HG02678 (cell line): ENCODE data around the gene KRTAP5-1.

Experiments
- ATAC-seq: cut with Tn5 transposase; IDR thresholded peaks from one replicate; pipeline ENCODE4 v1.9.1; 2021; ENCODE audit warnings: mild to moderate bottlenecking, moderate library complexity; ENCODE audit not compliant: unreplicated experiment

The KRTAP5-1 gene

GRCh38 chr11:1572197-1573076 lies 12.6 kb downstream of the KRTAP5-1 start, which contains the start of gene DUSP8:
TSS of gene DUSP8 (minus strand) at chr11:1572271. CDS start at chr11:1565826, 6,445 bp downstream.
- peak; percentile 59 for ATAC-seq

GRCh38 chr11:1571760-1572196 lies 13.3 kb downstream of the KRTAP5-1 start:
- peak; percentile 5 for ATAC-seq

- ATAC-seq: no peak
These were observed 14.0 kb downstream of the KRTAP5-1 start for GRCh38 chr11:1570896-1571759.

- ATAC-seq: no peak
These were observed 14.6 kb downstream of the KRTAP5-1 start for GRCh38 chr11:1570531-1570895.

- ATAC-seq: no peak
These were observed 15.1 kb downstream of the KRTAP5-1 start for GRCh38 chr11:1570001-1570453.

- ATAC-seq: no peak
These were observed 15.8 kb downstream of the KRTAP5-1 start for GRCh38 chr11:1569251-1569780.

GRCh38 chr11:1568441-1568911 lies 16.6 kb downstream of the KRTAP5-1 start:
- ATAC-seq: no peak

GRCh38 chr11:1567721-1568100 lies 17.4 kb downstream of the KRTAP5-1 start:
- ATAC-seq: no peak

GRCh38 chr11:1567052-1567720 lies 17.9 kb downstream of the KRTAP5-1 start:
- ATAC-seq: no peak

GRCh38 chr11:1566381-1567051 lies 18.6 kb downstream of the KRTAP5-1 start:
- no peak for ATAC-seq

- no peak for ATAC-seq
These were observed 19.2 kb downstream of the KRTAP5-1 start for GRCh38 chr11:1565904-1566247.

- no peak for ATAC-seq
These were observed 19.7 kb downstream of the KRTAP5-1 start for GRCh38 chr11:1565173-1565903.

GRCh38 chr11:1564535-1565172 lies 20.4 kb downstream of the KRTAP5-1 start:
- no peak for ATAC-seq

GRCh38 chr11:1563697-1564534 lies 21.2 kb downstream of the KRTAP5-1 start:
- ATAC-seq: no peak

GRCh38 chr11:1563149-1563638 lies 21.9 kb downstream of the KRTAP5-1 start:
- no peak for ATAC-seq

- ATAC-seq: no peak
These were observed 22.5 kb downstream of the KRTAP5-1 start for GRCh38 chr11:1562469-1563148.

GRCh38 chr11:1561955-1562354 lies 23.1 kb downstream of the KRTAP5-1 start:
- no peak for ATAC-seq
